DOHH2 (cell line): ENCODE data around the gene CREB1.

Experiments used
- H3F3A ChIP-seq: fragments of 200-600 bp; sonication (generic), shearing (Covaris generic); 2 replicates; pipeline ENCODE4 v1.6.0; 2016; ENCODE audit warnings: antibody characterized with exemption, mild to moderate bottlenecking; ENCODE audit not compliant: control insufficient read depth, insufficient read depth
- H3K27ac ChIP-seq: fragments of 200-600 bp; sonication (generic); 2 replicates; pipeline ENCODE4 v1.5.1; 2014; ENCODE audit warnings: low read depth, mild to moderate bottlenecking, low read length, moderate library complexity
- H3K27me3 ChIP-seq: fragments of 200-600 bp; sonication (generic); 2 replicates; pipeline ENCODE4 v1.6.1; 2014; ENCODE audit warnings: mild to moderate bottlenecking, low read length, mixed read lengths; ENCODE audit not compliant: control insufficient read depth
- H3K36me3 ChIP-seq: fragments of 200-600 bp; sonication (generic); 2 replicates; pipeline ENCODE4 v1.6.1; 2014; ENCODE audit warnings: mild to moderate bottlenecking, low read length, moderate library complexity, mixed read lengths; ENCODE audit not compliant: control insufficient read depth
- H3K4me1 ChIP-seq: fragments of 200-600 bp; sonication (generic); 2 replicates; pipeline ENCODE4 v1.6.1; 2014; ENCODE audit warnings: mild to moderate bottlenecking, low read length, mixed read lengths; ENCODE audit not compliant: control insufficient read depth
- H3K4me2 ChIP-seq: fragments of 200-600 bp; sonication (generic); 2 replicates; pipeline ENCODE4 v1.6.0; 2014; ENCODE audit warnings: mild to moderate bottlenecking, low read length, moderate library complexity
- H3K4me3 ChIP-seq: fragments of 200-600 bp; sonication (generic); 2 replicates; pipeline ENCODE4 v1.5.1; 2014; ENCODE audit warnings: mild to moderate bottlenecking, low read length, mixed read lengths
- H3K79me2 ChIP-seq: fragments of 200-600 bp; sonication (generic); 2 replicates; pipeline ENCODE4 v1.6.1; 2014; ENCODE audit warnings: mild to moderate bottlenecking, low read length, mixed read lengths; ENCODE audit not compliant: control insufficient read depth
- H3K9me2 ChIP-seq: fragments of 200-600 bp; sonication (generic); replicated peaks from 2 replicates; pipeline ENCODE4 v1.6.1; 2014; ENCODE audit warnings: mild to moderate bottlenecking, low read length, mixed read lengths; ENCODE audit not compliant: control insufficient read depth
- H3K9me3 ChIP-seq: fragments of 200-600 bp; sonication (generic); 2 replicates; pipeline ENCODE4 v1.6.1; 2014; ENCODE audit warnings: antibody characterized with exemption, low read length, mixed read lengths; ENCODE audit not compliant: control insufficient read depth, insufficient read depth
- H4K20me1 ChIP-seq: fragments of 200-600 bp; sonication (generic); 2 replicates; pipeline ENCODE4 v1.6.0; 2014; ENCODE audit warnings: low read depth, mild to moderate bottlenecking, antibody characterized with exemption, low read length, moderate library complexity; ENCODE audit not compliant: control insufficient read depth, insufficient read depth
- EZH2phosphoT487 ChIP-seq: fragments of 200-600 bp; sonication (generic); IDR thresholded peaks from 2 replicates; pipeline ENCODE4 v1.6.1; 2017; ENCODE audit warnings: borderline replicate concordance, mild to moderate bottlenecking, antibody characterized with exemption, low read length, moderate library complexity, mixed read lengths
- TF ChIP-seq, protein P1 (sequence below): fragments of 200-600 bp; sonication (generic); IDR thresholded peaks from one replicate; pipeline ENCODE4 v1.5.1; 2014; ENCODE audit warnings: antibody characterized with exemption, mild to moderate bottlenecking, low read depth, low read length; ENCODE audit not compliant: poor library complexity, severe bottlenecking

The CREB1 gene

DNA sequence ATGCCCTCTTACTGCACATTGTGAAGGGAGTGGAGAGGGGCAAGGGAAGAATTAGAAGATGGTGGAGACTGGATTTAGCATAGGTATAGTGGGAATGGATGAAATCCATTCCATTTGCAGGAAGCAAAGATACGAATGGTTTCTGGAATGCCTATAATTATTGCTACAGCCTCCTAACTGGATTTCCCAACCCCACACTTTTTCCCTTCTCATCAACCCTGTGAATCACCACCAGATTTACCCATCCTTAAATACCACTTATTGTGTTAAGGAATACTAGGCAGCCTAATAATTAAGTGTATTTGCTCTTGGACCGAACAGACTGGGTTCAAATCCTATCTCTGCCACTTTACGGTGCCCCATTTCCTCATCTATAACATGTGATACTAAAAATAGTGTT lies 39.3 kb upstream of the CREB1 start:
- Histone ChIP-seq H3K4me1 (no peaks in the 10 kb centered on the region), H3K36me3 (no peaks in the 10 kb centered on the region), H3K27me3 (peaks cover 11% of the 10 kb centered on the region; the same call in 1 of the 2 replicates), H3K9me3 (no peaks in the 10 kb centered on the region), H3K79me2 (no peaks in the 10 kb centered on the region), H4K20me1 (no peaks in the 10 kb centered on the region), H3K4me3 (no peak overlapping the region), H3F3A (no peaks in the 10 kb centered on the region), H3K27ac (no peak overlapping the region), H3K4me2 (no peak overlapping the region), H3K9me2 (no peaks in the 10 kb centered on the region)
- TF ChIP-seq, protein P1, sequence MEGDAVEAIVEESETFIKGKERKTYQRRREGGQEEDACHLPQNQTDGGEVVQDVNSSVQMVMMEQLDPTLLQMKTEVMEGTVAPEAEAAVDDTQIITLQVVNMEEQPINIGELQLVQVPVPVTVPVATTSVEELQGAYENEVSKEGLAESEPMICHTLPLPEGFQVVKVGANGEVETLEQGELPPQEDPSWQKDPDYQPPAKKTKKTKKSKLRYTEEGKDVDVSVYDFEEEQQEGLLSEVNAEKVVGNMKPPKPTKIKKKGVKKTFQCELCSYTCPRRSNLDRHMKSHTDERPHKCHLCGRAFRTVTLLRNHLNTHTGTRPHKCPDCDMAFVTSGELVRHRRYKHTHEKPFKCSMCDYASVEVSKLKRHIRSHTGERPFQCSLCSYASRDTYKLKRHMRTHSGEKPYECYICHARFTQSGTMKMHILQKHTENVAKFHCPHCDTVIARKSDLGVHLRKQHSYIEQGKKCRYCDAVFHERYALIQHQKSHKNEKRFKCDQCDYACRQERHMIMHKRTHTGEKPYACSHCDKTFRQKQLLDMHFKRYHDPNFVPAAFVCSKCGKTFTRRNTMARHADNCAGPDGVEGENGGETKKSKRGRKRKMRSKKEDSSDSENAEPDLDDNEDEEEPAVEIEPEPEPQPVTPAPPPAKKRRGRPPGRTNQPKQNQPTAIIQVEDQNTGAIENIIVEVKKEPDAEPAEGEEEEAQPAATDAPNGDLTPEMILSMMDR, result no peak
- no peak for TF ChIP-seq EZH2phosphoT487

DNA sequence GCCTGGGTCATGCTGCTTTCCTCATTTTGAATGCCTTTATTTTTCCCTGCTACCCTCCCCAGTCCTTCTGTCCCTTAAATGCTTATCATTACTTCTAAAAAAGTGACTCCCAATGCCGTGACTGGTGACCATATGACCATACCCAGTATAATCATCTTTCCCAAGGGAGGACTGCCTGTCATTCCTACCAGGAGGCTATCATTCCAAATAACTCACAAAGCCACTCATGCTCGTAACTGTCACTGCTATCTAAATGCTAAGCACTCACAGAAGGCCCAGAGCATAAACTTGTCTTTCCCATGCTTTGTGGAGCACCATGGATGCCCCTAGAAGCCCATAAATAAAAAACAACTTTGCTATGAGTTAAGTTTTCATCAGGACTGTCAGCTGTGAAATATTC lies 38.7 kb upstream of the CREB1 start:
- H3K79me2 ChIP-seq, result no peaks in the 10 kb centered on the region
- H3K27ac ChIP-seq, result no peak overlapping the region
- H3K9me3 ChIP-seq, result no peaks in the 10 kb centered on the region
- peaks cover 10% of the 10 kb centered on the region; the same call in 1 of the 2 replicates for H3K27me3 ChIP-seq
- H3K4me2 ChIP-seq, result no peak overlapping the region
- H3F3A ChIP-seq, result no peaks in the 10 kb centered on the region
- no peaks in the 10 kb centered on the region for H3K36me3 ChIP-seq
- H3K4me3 ChIP-seq, result no peak overlapping the region
- H4K20me1 ChIP-seq, result no peaks in the 10 kb centered on the region
- no peaks in the 10 kb centered on the region for H3K9me2 ChIP-seq
- H3K4me1 ChIP-seq, result no peaks in the 10 kb centered on the region
- TF ChIP-seq, protein P1, result no peak
- TF ChIP-seq EZH2phosphoT487, result no peak

DNA sequence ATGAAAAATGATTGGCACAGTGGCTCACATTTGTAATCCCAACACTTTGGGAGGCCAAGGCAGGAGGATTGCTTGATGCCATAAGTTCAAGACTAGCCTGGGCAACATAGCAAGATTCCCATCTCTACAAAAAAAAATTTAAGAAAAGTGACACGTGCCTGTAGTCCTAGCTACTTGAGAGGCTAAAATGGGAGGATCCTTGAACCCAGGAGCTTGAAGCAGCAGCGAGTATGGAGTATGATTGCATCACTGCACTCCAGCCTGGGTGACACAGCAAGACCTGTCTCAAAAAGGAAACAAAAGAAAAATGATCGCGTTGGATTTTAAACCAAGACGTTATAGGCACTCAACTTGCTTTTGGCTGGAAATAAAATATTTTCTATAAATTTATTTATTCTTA lies 37.8 kb upstream of the CREB1 start:
- Histone ChIP-seq H3K4me1 (no peaks in the 10 kb centered on the region), H3K9me3 (no peaks in the 10 kb centered on the region), H3K9me2 (no peaks in the 10 kb centered on the region), H3K36me3 (no peaks in the 10 kb centered on the region), H3K4me3 (no peak overlapping the region), H3K27me3 (peaks cover 10% of the 10 kb centered on the region; the same call in 1 of the 2 replicates), H4K20me1 (no peaks in the 10 kb centered on the region), H3K4me2 (no peak overlapping the region), H3F3A (no peaks in the 10 kb centered on the region), H3K79me2 (no peaks in the 10 kb centered on the region), H3K27ac (no peak overlapping the region)
- no peak for TF ChIP-seq EZH2phosphoT487
- TF ChIP-seq, protein P1, result no peak
